HepG2 (cell line): ENCODE results near the gene CCDC57. TPM values are rescaled to one million over a fixed set of nuclear protein-coding genes. Genes with fewer than 3 reads are reported as not detected.

Source experiments
- ASH2L ChIP-seq: fragments of 300-600, 200-600 bp; sonication (generic); IDR thresholded peaks from 2 replicates; pipeline ENCODE4 v1.7.0; 2017; ENCODE audit warnings: low read depth, mild to moderate bottlenecking, moderate library complexity, mixed read lengths, low read length; ENCODE audit not compliant: insufficient read length
- CREB1 ChIP-seq, 2 experiments: fragments of 450-650 bp in 1 of 2; IDR thresholded peaks; 2 replicates each; pipeline ENCODE4 v1.6.1; 2016 to 2017; ENCODE audit warnings: control low read depth in 1 of 2, mild to moderate bottlenecking in 1 of 2, missing compliant biosample characterization in 1 of 2, missing genetic modification characterization in 1 of 2
- E2F1 ChIP-seq: sonication (generic); formaldehyde crosslinking; IDR thresholded peaks from 2 replicates; pipeline ENCODE4 v1.5.0; 2020; ENCODE audit warnings: missing genetic modification reagents
- ETV6 ChIP-seq: sonication (generic); formaldehyde crosslinking; conservative IDR thresholded peaks from 2 replicates; pipeline ENCODE4 v1.4.0; 2020; ENCODE audit warnings: missing genetic modification reagents
- GABPA ChIP-seq, 2 experiments: IDR thresholded peaks; 2 replicates each; pipeline ENCODE4 v1.6.1; 2011 to 2016; ENCODE audit warnings: low read depth in 2 of 2, low read length in 1 of 2, missing biosample characterization in 1 of 2, missing genetic modification characterization in 1 of 2
- HNRNPL ChIP-seq: fragments of 200-400 bp; formaldehyde crosslinking; IDR thresholded peaks from 2 replicates; pipeline ENCODE4 v1.6.1; 2017; ENCODE audit warnings: mild to moderate bottlenecking, low read depth, low read length
- HNRNPLL ChIP-seq: fragments of 200-400 bp; formaldehyde crosslinking; IDR thresholded peaks from 2 replicates; pipeline ENCODE4 v1.6.1; 2017; ENCODE audit warnings: mild to moderate bottlenecking, low read depth, low read length; ENCODE audit not compliant: poor library complexity, severe bottlenecking
- JDP2 ChIP-seq: sonication (generic); formaldehyde crosslinking; IDR thresholded peaks from 2 replicates; pipeline ENCODE4 v1.8.1; 2022; ENCODE audit warnings: missing genetic modification reagents, borderline replicate concordance
- MAFK ChIP-seq, 2 experiments: IDR thresholded peaks in 1 of 2; conservative IDR thresholded peaks in 1 of 2; 2 replicates each; pipeline ENCODE4 v1.6.1; 2011; ENCODE audit warnings: improper control_type of control experiment in 2 of 2, low read length in 2 of 2
- MED8 ChIP-seq: sonication (generic); formaldehyde crosslinking; IDR thresholded peaks from 2 replicates; pipeline ENCODE4 v1.8.1; 2023; ENCODE audit warnings: mild to moderate bottlenecking, missing genetic modification reagents; ENCODE audit not compliant: insufficient replicate concordance
- MTERF4 ChIP-seq: sonication (generic); formaldehyde crosslinking; IDR thresholded peaks from 2 replicates; pipeline ENCODE4 v1.8.0; 2023; ENCODE audit warnings: mild to moderate bottlenecking, missing genetic modification reagents
- NFIC ChIP-seq: IDR thresholded peaks from 2 replicates; pipeline ENCODE4 v1.6.1; 2012; ENCODE audit warnings: mild to moderate bottlenecking, low read length, inconsistent platforms
- RFX5 ChIP-seq: IDR thresholded peaks from 2 replicates; pipeline ENCODE4 v1.6.1; 2011; ENCODE audit warnings: low read depth, low read length, improper control_type of control experiment
- RORA ChIP-seq: sonication (generic); formaldehyde crosslinking; IDR thresholded peaks from 2 replicates; pipeline ENCODE4 v1.5.0; 2020; ENCODE audit warnings: mild to moderate bottlenecking, missing genetic modification reagents, moderate library complexity
- SETDB1 ChIP-seq: sonication (generic); formaldehyde crosslinking; IDR thresholded peaks from 2 replicates; pipeline ENCODE4 v1.5.1; 2020; ENCODE audit warnings: missing genetic modification reagents, mild to moderate bottlenecking, borderline replicate concordance
- SIN3A ChIP-seq: IDR thresholded peaks from 2 replicates; pipeline ENCODE4 v1.6.1; 2011; ENCODE audit warnings: low read depth, mild to moderate bottlenecking, control low read depth, low read length, borderline replicate concordance
- SKI ChIP-seq: fragments of 450-650 bp; IDR thresholded peaks from one replicate; pipeline ENCODE4 v1.6.1; 2018; ENCODE audit warnings: mild to moderate bottlenecking; ENCODE audit not compliant: partially characterized antibody
- SNAI1 ChIP-seq: sonication (generic); formaldehyde crosslinking; IDR thresholded peaks from 2 replicates; pipeline ENCODE4 v1.5.0; 2020; ENCODE audit warnings: mild to moderate bottlenecking, missing genetic modification reagents, borderline replicate concordance
- TCF7 ChIP-seq: sonication (generic); IDR thresholded peaks from 2 replicates; pipeline ENCODE4 v1.6.1; 2016; ENCODE audit warnings: antibody characterized with exemption, low read depth
- ZBTB39 ChIP-seq: sonication (generic); formaldehyde crosslinking; IDR thresholded peaks from 2 replicates; pipeline ENCODE4 v1.5.0; 2020; ENCODE audit warnings: missing genetic modification reagents
- ZFP90 ChIP-seq: sonication (generic); formaldehyde crosslinking; IDR thresholded peaks from 2 replicates; pipeline ENCODE4 v1.8.0; 2022; ENCODE audit warnings: missing genetic modification reagents, mild to moderate bottlenecking, inconsistent platforms, borderline replicate concordance
- ZFY ChIP-seq: sonication (generic); formaldehyde crosslinking; IDR thresholded peaks from 2 replicates; pipeline ENCODE4 v1.4.0; 2020; ENCODE audit warnings: missing genetic modification reagents
- ZNF570 ChIP-seq: sonication (generic); formaldehyde crosslinking; IDR thresholded peaks from 2 replicates; pipeline ENCODE4 v1.4.0; 2020; ENCODE audit warnings: mild to moderate bottlenecking, missing genetic modification reagents, borderline replicate concordance
- ZNF709 ChIP-seq: sonication (generic); formaldehyde crosslinking; IDR thresholded peaks from 2 replicates; pipeline ENCODE4 v1.5.0; 2020; ENCODE audit warnings: mild to moderate bottlenecking, missing genetic modification reagents
- ZNF784 ChIP-seq: sonication (generic); formaldehyde crosslinking; IDR thresholded peaks from 2 replicates; pipeline ENCODE4 v1.5.1; 2020; ENCODE audit warnings: missing genetic modification reagents, mild to moderate bottlenecking, borderline replicate concordance
- ZNF891 ChIP-seq: sonication (generic); formaldehyde crosslinking; IDR thresholded peaks from 2 replicates; pipeline ENCODE4 v1.5.0; 2020; ENCODE audit warnings: mild to moderate bottlenecking, missing genetic modification reagents
- polyA plus RNA-seq, 8 experiments: library from polyadenylated mRNA; depleted of rRNA in 3 of 8; stranded (reverse) in 7 of 8; unstranded in 1 of 8; fragments of >200 nt; fragmentation: Illumina TruSeq in 4 of 8; extraction: Trizol in 4 of 8; gene quantifications; 2 replicates each; pipeline versions ENCODE4 v1.2.1 to v1.2.3, GENCODE V29; 2011 to 2016; ENCODE audit warnings: low read depth in 4 of 8, missing spikeins in 1 of 8, mixed read lengths in 1 of 8; ENCODE audit not compliant: insufficient read depth in 1 of 8
- total RNA-seq, 5 experiments: library from RNA; depleted of rRNA; stranded (reverse); fragments of >200 nt; fragmentation: Illumina TruSeq; extraction: Trizol; gene quantifications; 2 replicates each; pipeline ENCODE4 v1.2.3, GENCODE V29; 2016; ENCODE audit warnings: low read depth in 1 of 5

Gene CCDC57
- total and polyA plus RNA-seq, 2 of the 13 experiments (the other 11 are each of a cell fraction or from before 2014, with no cell fraction given): 59.3 to 59.9 TPM

GRCh38 chr17:82228278-82228841, 15.7 kb upstream of the CCDC57 start (continued):
- TF ChIP-seq MED8 (CRISPR knock-in tag) (peak; percentile 54), SIN3A (no peak; the same call in 1 of the 2 replicates), TCF7 (peak; percentile 54), MAFK (conservative IDR thresholded peaks at IDR 0.05 in 1 of 2, IDR thresholded peaks at IDR 0.05 in 1 of 2; ENCODE audit: low read length in 2 of 2) (no peak), ZFP90 (CRISPR knock-in tag) (no peak), GABPA (IDR thresholded peaks at IDR 0.05; ENCODE audit: low read depth, low read length) (no peak), GABPA (CRISPR knock-in tag; IDR thresholded peaks at IDR 0.05; ENCODE audit: low read depth) (peak; percentile 26), ETV6 (CRISPR knock-in tag) (no peak), RFX5 (no peak), SETDB1 (CRISPR knock-in tag) (no peak), CREB1 (IDR thresholded peaks at IDR 0.05) (no peak), CREB1 (CRISPR knock-in tag; IDR thresholded peaks at IDR 0.05) (no peak), MTERF4 (CRISPR knock-in tag) (peak; percentile 85), JDP2 (CRISPR knock-in tag) (peak; percentile 50; the same call in 1 of the 2 replicates), ZNF709 (CRISPR knock-in tag) (no peak), HNRNPLL (peak; percentile 36), SKI (no peak), ZNF570 (CRISPR knock-in tag) (no peak), ZBTB39 (CRISPR knock-in tag) (0 out of 2 replicates have a peak, but pooled peaks have one; percentile 35), ZNF784 (CRISPR knock-in tag) (no peak), ZFY (CRISPR knock-in tag) (peak; percentile 64; the same call in 1 of the 2 replicates), E2F1 (CRISPR knock-in tag) (no peak), RORA (CRISPR knock-in tag) (no peak), HNRNPL (peak; percentile 64; the same call in 1 of the 2 replicates), ZNF891 (CRISPR knock-in tag) (no peak), ASH2L (no peak), SNAI1 (CRISPR knock-in tag) (no peak), NFIC (no peak)
